WTC11 (cell line): Measurements from ENCODE around the gene COL25A1. TPM values are rescaled to one million over a fixed set of nuclear protein-coding genes. Genes with fewer than 3 reads are reported as not detected.

Experiments
- ATAC-seq: fragments of 200-7000 bp; cut with Tn5 transposase; 2 replicates; pipeline ENCODE4 v1.10.0; 2021; ENCODE audit warnings: mild to moderate bottlenecking, moderate library complexity
- CTCF ChIA-PET: fragments of 300-600 bp; sonication (Branson Sonifier 250); formaldehyde crosslinking; loops from one replicate; lab custom pipeline; 2021; ENCODE audit warnings: antibody characterized with exemption; lab: Charles Lee
- POLR2A ChIA-PET: fragments of 350-600 bp; sonication (Branson Sonifier 250); formaldehyde crosslinking; loops from one replicate; lab custom pipeline; 2021; ENCODE audit warnings: antibody characterized with exemption; lab: Charles Lee
- DNase-seq: peaks from one replicate; pipeline ENCODE4 v3.0.0; 2021; ENCODE audit warnings: low spot score
- H3K27ac Mint-ChIP-seq: 2 replicates; pipeline ENCODE4 v1.8.0; 2021; ENCODE audit warnings: mixed read lengths
- H3K27me3 Mint-ChIP-seq: 2 replicates; pipeline ENCODE4 v1.8.0; 2021; ENCODE audit warnings: low read depth, mild to moderate bottlenecking, moderate library complexity, mixed read lengths
- H3K36me3 Mint-ChIP-seq: 2 replicates; pipeline ENCODE4 v1.8.0; 2021; ENCODE audit warnings: mixed read lengths
- H3K4me1 Mint-ChIP-seq: 2 replicates; pipeline ENCODE4 v1.8.0; 2022; ENCODE audit warnings: mixed read lengths
- H3K4me3 Mint-ChIP-seq: 2 replicates; pipeline ENCODE4 v1.8.0; 2021; ENCODE audit warnings: mild to moderate bottlenecking, moderate library complexity, mixed read lengths
- H3K9me3 Mint-ChIP-seq: 2 replicates; pipeline ENCODE4 v1.8.0; 2021; ENCODE audit warnings: mixed read lengths
- AFF4 ChIP-seq: sonication (generic); formaldehyde crosslinking; IDR thresholded peaks from 2 replicates; pipeline ENCODE4 v1.8.1; 2023; ENCODE audit warnings: mild to moderate bottlenecking, missing genetic modification reagents, borderline replicate concordance
- ATF1 ChIP-seq: sonication (generic); formaldehyde crosslinking; IDR thresholded peaks from 2 replicates; pipeline ENCODE4 v1.8.1; 2023; ENCODE audit warnings: mild to moderate bottlenecking, moderate library complexity, missing genetic modification reagents
- CREM ChIP-seq: sonication (generic); formaldehyde crosslinking; IDR thresholded peaks from 2 replicates; pipeline ENCODE4 v1.8.1; 2022; ENCODE audit warnings: mild to moderate bottlenecking, missing genetic modification reagents, moderate library complexity
- CTCF ChIP-seq: fragments of 200-600 bp; IDR thresholded peaks from 2 replicates; pipeline ENCODE4 v1.8.0; 2022; ENCODE audit warnings: antibody characterized with exemption
- E2F5 ChIP-seq: sonication (generic); formaldehyde crosslinking; IDR thresholded peaks from 2 replicates; pipeline ENCODE4 v1.8.1; 2022; ENCODE audit warnings: mild to moderate bottlenecking, moderate library complexity, missing genetic modification reagents
- ESRRA ChIP-seq: sonication (generic); formaldehyde crosslinking; IDR thresholded peaks from 2 replicates; pipeline ENCODE4 v1.8.1; 2022; ENCODE audit warnings: mild to moderate bottlenecking, missing genetic modification reagents, borderline replicate concordance
- HMGXB4 ChIP-seq: sonication (generic); formaldehyde crosslinking; IDR thresholded peaks from 2 replicates; pipeline ENCODE4 v1.8.1; 2023; ENCODE audit warnings: mild to moderate bottlenecking, moderate library complexity, missing genetic modification reagents
- NR2C2 ChIP-seq: sonication (generic); formaldehyde crosslinking; IDR thresholded peaks from 2 replicates; pipeline ENCODE4 v1.8.0; 2022; ENCODE audit warnings: mild to moderate bottlenecking, missing genetic modification reagents
- NR3C1 ChIP-seq: sonication (generic); formaldehyde crosslinking; conservative IDR thresholded peaks from 2 replicates; pipeline ENCODE4 v1.8.1; 2023; ENCODE audit warnings: low read depth, mild to moderate bottlenecking, missing genetic modification reagents
- TCF7 ChIP-seq: sonication (generic); formaldehyde crosslinking; IDR thresholded peaks from 2 replicates; pipeline ENCODE4 v1.8.0; 2022; ENCODE audit warnings: mild to moderate bottlenecking, low read depth, missing genetic modification reagents, moderate library complexity
- USF1 ChIP-seq: sonication (generic); formaldehyde crosslinking; IDR thresholded peaks from 2 replicates; pipeline ENCODE4 v1.8.0; 2022; ENCODE audit warnings: mild to moderate bottlenecking, missing genetic modification reagents
- ZBTB21 ChIP-seq: sonication (generic); formaldehyde crosslinking; IDR thresholded peaks from 2 replicates; pipeline ENCODE4 v1.8.1; 2023; ENCODE audit warnings: mild to moderate bottlenecking, missing genetic modification reagents, borderline replicate concordance
- ZBTB43 ChIP-seq: sonication (generic); formaldehyde crosslinking; IDR thresholded peaks from 2 replicates; pipeline ENCODE4 v1.8.1; 2023; ENCODE audit warnings: mild to moderate bottlenecking, missing genetic modification reagents
- ZNF232 ChIP-seq: sonication (generic); formaldehyde crosslinking; IDR thresholded peaks from 2 replicates; pipeline ENCODE4 v1.8.0; 2022; ENCODE audit warnings: mild to moderate bottlenecking, missing genetic modification reagents
- ZNF416 ChIP-seq: fragments of 250-450 bp; sonication (Bioruptor Pico); IDR thresholded peaks from 2 replicates; pipeline ENCODE4 v1.9.0; 2021; ENCODE audit warnings: mild to moderate bottlenecking, inconsistent platforms
- ZNF423 ChIP-seq: fragments of 250-450 bp; sonication (Bioruptor Pico); IDR thresholded peaks from 2 replicates; pipeline ENCODE4 v2.1.2; 2022; ENCODE audit warnings: mild to moderate bottlenecking, moderate library complexity
- ZSCAN18 ChIP-seq: fragments of 250-450 bp; sonication (Bioruptor Pico); IDR thresholded peaks from 2 replicates; pipeline ENCODE4 v2.1.2; 2022; ENCODE audit warnings: mild to moderate bottlenecking, moderate library complexity
- total RNA-seq: library from RNA; stranded (reverse); gene quantifications from 3 replicates; pipeline ENCODE4 v1.2.3, GENCODE V29; 2021

The COL25A1 gene
- total RNA-seq, 1 experiment from 2014 or later: 6.6 TPM

GRCh38 chr4:109123951-109124350 is 178.5 kb downstream of the COL25A1 start (continued):
- TF ChIP-seq ZSCAN18 (CRISPR knock-in tag) (no peak), NR2C2 (CRISPR knock-in tag) (no peak)

- TF ChIP-seq ZBTB43 (no peak), USF1 (CRISPR knock-in tag) (no peak), CREM (no peak), AFF4 (CRISPR knock-in tag) (no peak), ZNF232 (no peak), ATF1 (CRISPR knock-in tag) (no peak), ZNF423 (no peak), ZBTB21 (CRISPR knock-in tag) (no peak), HMGXB4 (CRISPR knock-in tag) (no peak), ZNF416 (CRISPR knock-in tag) (no peak), NR2C2 (CRISPR knock-in tag) (no peak)
- Mint-ChIP-seq H3K27me3 (no peaks in the 10 kb centered on the region), H3K9me3 (no peaks in the 10 kb centered on the region), H3K4me3 (no peak overlapping the region), H3K4me1 (peaks cover 11% of the 10 kb centered on the region), H3K36me3 (no peaks in the 10 kb centered on the region), H3K27ac (no peak overlapping the region)
- DNase-seq (no peak), ATAC-seq (no peak)
- CTCF ChIA-PET: no interaction called here
- POLR2A ChIA-PET: no interaction called here
Observed at GRCh38 chr4:109121561-109121960, 180.9 kb downstream of the COL25A1 start.

GRCh38 chr4:109119852-109120251 is 182.6 kb downstream of the COL25A1 start:
- Mint-ChIP-seq H3K4me3 (no peak overlapping the region), H3K27ac (no peak overlapping the region), H3K9me3 (no peaks in the 10 kb centered on the region), H3K4me1 (peaks cover 2% of the 10 kb centered on the region), H3K36me3 (no peaks in the 10 kb centered on the region), H3K27me3 (no peaks in the 10 kb centered on the region)
- no peak for ATAC-seq
- DNase-seq: no peak
- no peak for TF ChIP-seq NR3C1 (CRISPR knock-in tag)
- TF ChIP-seq TCF7 (CRISPR knock-in tag): no peak
- TF ChIP-seq E2F5: no peak
- no peak for TF ChIP-seq ZNF232
- no peak for TF ChIP-seq ESRRA
- no peak for TF ChIP-seq CTCF
- ChIA-PET POLR2A (no interaction called here), CTCF (no interaction called here)
